ENCODE results near the gene SLC6A4. TPM values are rescaled to one million over a fixed set of nuclear protein-coding genes. Genes with fewer than 3 reads are reported as not detected.

Gene SLC6A4
- total RNA-seq, 2 donors from 2014 or later: 0.38 to 1.8 TPM

DNA sequence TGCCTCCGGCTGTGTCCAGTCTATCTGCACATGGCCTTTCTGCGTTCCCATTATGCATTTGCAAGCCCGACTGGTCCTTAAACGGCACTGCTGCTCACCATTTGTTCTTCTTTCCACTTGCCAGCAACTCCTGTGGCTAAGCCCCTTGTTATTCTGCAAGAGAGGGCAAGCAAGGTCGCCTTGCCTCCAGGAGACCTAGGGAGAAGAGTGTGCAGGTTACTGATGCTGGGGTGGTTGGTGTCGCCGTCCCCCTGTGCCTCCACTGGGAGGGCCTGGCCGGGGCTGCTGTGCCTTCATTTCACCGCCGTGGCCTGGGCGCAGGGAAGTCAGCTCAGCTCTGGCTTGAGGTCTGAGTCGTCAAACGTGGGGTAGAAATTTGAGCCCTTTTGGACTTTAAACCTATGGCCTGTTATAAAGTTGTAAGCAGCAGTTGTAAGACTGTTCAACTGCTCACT, 12.7 kb downstream of the SLC6A4 start:
- Histone ChIP-seq H3K9me3 (ENCODE audit: control insufficient read depth, low read length) (no peaks in the 10 kb centered on the region), H3K9ac (ENCODE audit: extremely low read depth, low read length, poor library complexity, severe bottlenecking) (no peak overlapping the region), H3K27me3 (ENCODE audit: control insufficient read depth, insufficient read depth, low read length, poor library complexity, severe bottlenecking) (no peaks in the 10 kb centered on the region), H3K4me1 (ENCODE audit: control insufficient read depth, insufficient read depth, low read length) (peaks cover 16% of the 10 kb centered on the region), H3K27ac (ENCODE audit: low read depth, low read length) (no peak overlapping the region), H3K4me3 (ENCODE audit: low read length) (no peak overlapping the region), H3K36me3 (ENCODE audit: control insufficient read depth, insufficient read depth, low read length) (no peaks in the 10 kb centered on the region)
- Mint-ChIP-seq H3K4me3 (no peak overlapping the region), H3K36me3 (ENCODE audit: low read depth) (no peaks in the 10 kb centered on the region), H3K27ac (no peak overlapping the region), H3K9me3 (no peaks in the 10 kb centered on the region), H3K4me1 (peaks cover 25% of the 10 kb centered on the region), H3K27me3 (ENCODE audit: insufficient read depth) (peaks cover 3% of the 10 kb centered on the region)
- TF ChIP-seq, protein P1, sequence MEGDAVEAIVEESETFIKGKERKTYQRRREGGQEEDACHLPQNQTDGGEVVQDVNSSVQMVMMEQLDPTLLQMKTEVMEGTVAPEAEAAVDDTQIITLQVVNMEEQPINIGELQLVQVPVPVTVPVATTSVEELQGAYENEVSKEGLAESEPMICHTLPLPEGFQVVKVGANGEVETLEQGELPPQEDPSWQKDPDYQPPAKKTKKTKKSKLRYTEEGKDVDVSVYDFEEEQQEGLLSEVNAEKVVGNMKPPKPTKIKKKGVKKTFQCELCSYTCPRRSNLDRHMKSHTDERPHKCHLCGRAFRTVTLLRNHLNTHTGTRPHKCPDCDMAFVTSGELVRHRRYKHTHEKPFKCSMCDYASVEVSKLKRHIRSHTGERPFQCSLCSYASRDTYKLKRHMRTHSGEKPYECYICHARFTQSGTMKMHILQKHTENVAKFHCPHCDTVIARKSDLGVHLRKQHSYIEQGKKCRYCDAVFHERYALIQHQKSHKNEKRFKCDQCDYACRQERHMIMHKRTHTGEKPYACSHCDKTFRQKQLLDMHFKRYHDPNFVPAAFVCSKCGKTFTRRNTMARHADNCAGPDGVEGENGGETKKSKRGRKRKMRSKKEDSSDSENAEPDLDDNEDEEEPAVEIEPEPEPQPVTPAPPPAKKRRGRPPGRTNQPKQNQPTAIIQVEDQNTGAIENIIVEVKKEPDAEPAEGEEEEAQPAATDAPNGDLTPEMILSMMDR (conservative IDR thresholded peaks at IDR 0.05): no peak
- no peak for DNase-seq
- 70 to 87% methylated on average over 9 to 13 of the region's 13 CpGs for WGBS, 2 experiments (ENCODE audit: insufficient coverage in 1 of 2, insufficient read length in 1 of 2)

DNA sequence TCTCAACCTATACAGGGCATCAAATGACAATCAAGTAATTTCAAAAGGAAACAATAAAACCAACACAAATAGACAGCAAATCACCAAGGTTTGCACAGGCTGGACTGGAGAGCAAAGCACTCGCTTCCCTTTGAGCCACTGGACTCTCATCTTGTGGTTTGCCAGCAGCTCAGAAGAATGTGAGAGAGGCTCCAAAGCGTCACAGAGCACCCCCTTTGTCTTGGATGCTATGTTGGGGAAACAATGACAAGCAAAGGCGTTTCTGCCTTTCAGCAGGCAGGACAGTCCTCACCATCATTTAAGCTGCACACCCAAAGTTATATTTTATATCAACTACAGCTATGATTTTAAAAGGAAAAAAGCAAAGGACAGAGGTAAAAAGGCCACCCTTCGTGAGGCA, 13.2 kb downstream of the SLC6A4 start:
- DNase-seq: no peak
- H3K9me3 Mint-ChIP-seq: no peaks in the 10 kb centered on the region
- Histone ChIP-seq H3K27me3 (ENCODE audit: control insufficient read depth, insufficient read depth, low read length, poor library complexity, severe bottlenecking) (no peaks in the 10 kb centered on the region), H3K9ac (ENCODE audit: extremely low read depth, low read length, poor library complexity, severe bottlenecking) (no peak overlapping the region), H3K9me3 (ENCODE audit: control insufficient read depth, low read length) (no peaks in the 10 kb centered on the region), H3K27ac (ENCODE audit: low read depth, low read length) (no peak overlapping the region), H3K4me1 (ENCODE audit: control insufficient read depth, insufficient read depth, low read length) (peaks cover 16% of the 10 kb centered on the region), H3K36me3 (ENCODE audit: control insufficient read depth, insufficient read depth, low read length) (no peaks in the 10 kb centered on the region), H3K4me3 (ENCODE audit: low read length) (no peak overlapping the region)
- no peak overlapping the region for H3K27ac Mint-ChIP-seq
- H3K27me3 Mint-ChIP-seq (ENCODE audit: insufficient read depth): peaks cover 3% of the 10 kb centered on the region
- H3K4me3 Mint-ChIP-seq: no peak overlapping the region
- 86 to 89% methylated on average over 2 to 4 of the region's 4 CpGs for WGBS, 2 experiments (ENCODE audit: insufficient coverage in 1 of 2, insufficient read length in 1 of 2)
- H3K36me3 Mint-ChIP-seq (ENCODE audit: low read depth): no peaks in the 10 kb centered on the region
- H3K4me1 Mint-ChIP-seq: peaks cover 25% of the 10 kb centered on the region
- TF ChIP-seq, protein P1 (conservative IDR thresholded peaks at IDR 0.05): no peak

DNA sequence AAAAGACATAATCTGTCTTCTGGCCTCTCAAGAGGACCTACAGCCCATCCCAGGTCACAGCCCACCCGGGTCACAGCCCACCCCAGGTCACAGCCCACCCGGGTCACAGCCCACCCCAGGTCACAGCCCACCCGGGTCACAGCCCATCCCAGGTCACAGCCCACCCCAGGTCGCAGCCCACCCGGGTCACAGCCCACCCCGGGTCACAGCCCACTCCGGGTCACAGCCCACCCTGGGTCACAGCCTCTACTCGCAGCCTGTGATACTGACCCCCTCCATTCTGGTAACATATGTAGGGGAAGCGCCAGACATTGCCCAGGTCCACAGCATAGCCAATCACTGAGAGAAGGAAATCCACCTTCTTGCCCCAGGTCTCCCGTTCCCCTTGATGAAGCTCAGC, 14.2 kb downstream of the SLC6A4 start:
- Histone ChIP-seq H3K4me1 (ENCODE audit: control insufficient read depth, insufficient read depth, low read length) (peaks cover 16% of the 10 kb centered on the region), H3K9ac (ENCODE audit: extremely low read depth, low read length, poor library complexity, severe bottlenecking) (no peak overlapping the region), H3K27me3 (ENCODE audit: control insufficient read depth, insufficient read depth, low read length, poor library complexity, severe bottlenecking) (no peaks in the 10 kb centered on the region), H3K36me3 (ENCODE audit: control insufficient read depth, insufficient read depth, low read length) (no peaks in the 10 kb centered on the region), H3K27ac (ENCODE audit: low read depth, low read length) (no peak overlapping the region), H3K4me3 (ENCODE audit: low read length) (no peak overlapping the region), H3K9me3 (ENCODE audit: control insufficient read depth, low read length) (no peaks in the 10 kb centered on the region)
- DNase-seq: no peak
- Mint-ChIP-seq H3K4me3 (no peak overlapping the region), H3K27me3 (ENCODE audit: insufficient read depth) (peaks cover 3% of the 10 kb centered on the region), H3K36me3 (ENCODE audit: low read depth) (no peaks in the 10 kb centered on the region), H3K4me1 (peaks cover 25% of the 10 kb centered on the region), H3K9me3 (no peaks in the 10 kb centered on the region), H3K27ac (no peak overlapping the region)
- TF ChIP-seq, protein P1 (conservative IDR thresholded peaks at IDR 0.05): no peak
- WGBS, 2 experiments (ENCODE audit: insufficient coverage in 1 of 2, insufficient read length in 1 of 2): 89 to 100% methylated on average over 2 to 8 of the region's 10 CpGs

All from endodermal cell (in vitro differentiated cells).